Measurements from ENCODE around the gene FAM13A.

DNA sequence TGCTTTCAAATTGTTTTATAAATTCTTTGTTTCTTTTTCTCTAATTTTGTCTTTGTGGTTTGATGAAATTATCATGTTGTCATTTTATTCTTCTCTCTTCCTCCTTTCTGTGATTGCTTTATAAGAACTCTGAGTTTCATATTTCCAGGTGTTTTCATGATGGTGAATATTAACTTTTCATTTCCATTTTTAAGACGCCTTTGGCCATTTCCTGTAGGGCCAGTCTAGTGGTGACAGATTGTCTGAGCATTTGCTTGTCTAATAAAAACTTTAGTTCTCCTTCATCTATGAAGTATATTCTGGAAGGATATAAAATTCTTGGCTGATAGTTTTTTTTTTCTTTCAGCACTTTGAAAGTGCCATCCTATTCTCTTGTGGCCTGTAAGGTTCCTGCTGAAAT is 128.1 kb downstream of the FAM13A start:
- TF ChIP-seq, protein P1, sequence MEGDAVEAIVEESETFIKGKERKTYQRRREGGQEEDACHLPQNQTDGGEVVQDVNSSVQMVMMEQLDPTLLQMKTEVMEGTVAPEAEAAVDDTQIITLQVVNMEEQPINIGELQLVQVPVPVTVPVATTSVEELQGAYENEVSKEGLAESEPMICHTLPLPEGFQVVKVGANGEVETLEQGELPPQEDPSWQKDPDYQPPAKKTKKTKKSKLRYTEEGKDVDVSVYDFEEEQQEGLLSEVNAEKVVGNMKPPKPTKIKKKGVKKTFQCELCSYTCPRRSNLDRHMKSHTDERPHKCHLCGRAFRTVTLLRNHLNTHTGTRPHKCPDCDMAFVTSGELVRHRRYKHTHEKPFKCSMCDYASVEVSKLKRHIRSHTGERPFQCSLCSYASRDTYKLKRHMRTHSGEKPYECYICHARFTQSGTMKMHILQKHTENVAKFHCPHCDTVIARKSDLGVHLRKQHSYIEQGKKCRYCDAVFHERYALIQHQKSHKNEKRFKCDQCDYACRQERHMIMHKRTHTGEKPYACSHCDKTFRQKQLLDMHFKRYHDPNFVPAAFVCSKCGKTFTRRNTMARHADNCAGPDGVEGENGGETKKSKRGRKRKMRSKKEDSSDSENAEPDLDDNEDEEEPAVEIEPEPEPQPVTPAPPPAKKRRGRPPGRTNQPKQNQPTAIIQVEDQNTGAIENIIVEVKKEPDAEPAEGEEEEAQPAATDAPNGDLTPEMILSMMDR (IDR thresholded peaks at IDR 0.05; ENCODE audit: insufficient read depth, low read length) = no peak
- TF ChIP-seq, protein P2, sequence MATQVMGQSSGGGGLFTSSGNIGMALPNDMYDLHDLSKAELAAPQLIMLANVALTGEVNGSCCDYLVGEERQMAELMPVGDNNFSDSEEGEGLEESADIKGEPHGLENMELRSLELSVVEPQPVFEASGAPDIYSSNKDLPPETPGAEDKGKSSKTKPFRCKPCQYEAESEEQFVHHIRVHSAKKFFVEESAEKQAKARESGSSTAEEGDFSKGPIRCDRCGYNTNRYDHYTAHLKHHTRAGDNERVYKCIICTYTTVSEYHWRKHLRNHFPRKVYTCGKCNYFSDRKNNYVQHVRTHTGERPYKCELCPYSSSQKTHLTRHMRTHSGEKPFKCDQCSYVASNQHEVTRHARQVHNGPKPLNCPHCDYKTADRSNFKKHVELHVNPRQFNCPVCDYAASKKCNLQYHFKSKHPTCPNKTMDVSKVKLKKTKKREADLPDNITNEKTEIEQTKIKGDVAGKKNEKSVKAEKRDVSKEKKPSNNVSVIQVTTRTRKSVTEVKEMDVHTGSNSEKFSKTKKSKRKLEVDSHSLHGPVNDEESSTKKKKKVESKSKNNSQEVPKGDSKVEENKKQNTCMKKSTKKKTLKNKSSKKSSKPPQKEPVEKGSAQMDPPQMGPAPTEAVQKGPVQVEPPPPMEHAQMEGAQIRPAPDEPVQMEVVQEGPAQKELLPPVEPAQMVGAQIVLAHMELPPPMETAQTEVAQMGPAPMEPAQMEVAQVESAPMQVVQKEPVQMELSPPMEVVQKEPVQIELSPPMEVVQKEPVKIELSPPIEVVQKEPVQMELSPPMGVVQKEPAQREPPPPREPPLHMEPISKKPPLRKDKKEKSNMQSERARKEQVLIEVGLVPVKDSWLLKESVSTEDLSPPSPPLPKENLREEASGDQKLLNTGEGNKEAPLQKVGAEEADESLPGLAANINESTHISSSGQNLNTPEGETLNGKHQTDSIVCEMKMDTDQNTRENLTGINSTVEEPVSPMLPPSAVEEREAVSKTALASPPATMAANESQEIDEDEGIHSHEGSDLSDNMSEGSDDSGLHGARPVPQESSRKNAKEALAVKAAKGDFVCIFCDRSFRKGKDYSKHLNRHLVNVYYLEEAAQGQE (IDR thresholded peaks at IDR 0.05; ENCODE audit: insufficient replicate concordance, low read depth) = no peak
- no peak for TF ChIP-seq POLR2AphosphoS5 (IDR thresholded peaks at IDR 0.05; ENCODE audit: low read depth)
- no peak for TF ChIP-seq GABPA (IDR thresholded peaks at IDR 0.05; ENCODE audit: low read depth)

All from HL-60 (cell line).